ENCODE results near the gene NINJ2.

The NINJ2 gene

DNA sequence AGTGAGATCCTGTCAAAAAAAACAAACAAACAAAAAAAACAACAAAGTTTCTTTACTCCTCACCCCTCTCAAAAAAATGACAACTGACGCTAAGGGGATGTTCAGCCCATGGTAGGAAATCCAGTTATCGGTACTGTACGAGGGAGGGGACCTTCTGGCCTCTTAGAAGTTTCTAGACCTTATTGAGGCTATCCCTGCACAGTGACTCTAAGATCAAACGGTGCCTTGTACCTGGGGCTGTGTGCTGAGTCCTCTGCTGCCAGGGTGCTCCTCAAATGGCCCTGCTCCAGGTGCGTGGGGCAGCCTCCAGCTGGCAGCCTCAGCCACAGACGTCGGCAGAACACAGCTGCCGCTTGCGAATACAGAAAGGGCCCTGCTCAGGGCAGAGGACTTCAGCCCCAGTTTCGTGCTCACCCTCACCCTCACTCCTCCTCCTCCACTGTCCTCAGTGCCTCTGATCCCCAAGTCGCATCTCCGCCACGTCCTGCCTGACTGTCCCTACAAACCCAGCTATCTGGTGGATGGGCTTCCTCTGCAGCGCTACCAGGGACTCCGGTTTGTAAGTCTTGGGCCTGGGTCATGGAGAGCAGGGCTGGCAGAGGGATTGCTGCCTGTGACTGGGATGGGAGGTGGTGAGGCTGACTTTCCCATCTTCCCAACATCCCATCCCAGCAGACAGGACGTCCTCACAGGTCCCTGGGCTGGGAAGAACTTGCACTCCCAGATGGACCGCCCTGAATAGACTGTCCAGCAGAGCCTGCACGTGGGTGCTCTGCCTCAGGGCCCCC lies 112.6 kb downstream of the NINJ2 start:
- DNase-seq (ENCODE audit: low read depth, low spot score), result no peak

- DNase-seq (ENCODE audit: low read depth, low spot score), result no peak
These were observed 113.7 kb downstream of the NINJ2 start for GRCh38 chr12:549476-550082.

DNA sequence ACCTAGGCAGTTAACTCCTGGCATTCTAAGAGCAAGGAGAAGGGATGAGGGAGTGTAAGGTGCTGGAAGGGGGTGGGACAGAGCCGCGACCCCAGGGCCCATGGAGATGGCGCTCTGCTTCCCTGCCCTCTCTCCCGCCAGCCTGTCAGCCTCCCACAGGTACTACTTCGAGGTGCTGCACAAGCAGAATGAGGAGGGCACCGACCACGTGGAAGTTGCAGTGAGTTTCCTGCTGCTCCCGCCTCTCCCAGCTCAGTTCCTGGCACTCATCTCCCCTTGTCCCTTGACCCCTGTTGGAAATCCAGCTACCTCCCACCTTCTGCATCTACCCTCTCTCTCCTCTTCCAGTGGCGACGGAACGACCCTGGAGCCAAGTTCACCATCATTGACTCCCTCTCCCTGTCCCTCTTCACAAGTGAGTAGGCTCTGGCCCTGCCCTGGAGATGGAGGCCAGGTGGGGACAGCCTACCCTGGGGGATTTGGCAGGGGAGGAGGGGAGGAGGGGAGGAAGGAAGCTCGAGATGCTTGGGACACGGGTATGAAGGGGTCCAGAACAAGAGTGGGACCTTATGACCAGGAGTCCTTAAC lies 115.3 kb downstream of the NINJ2 start:
- DNase-seq (ENCODE audit: low read depth, low spot score), result no peak

- DNase-seq (ENCODE audit: low read depth, low spot score), result peak; percentile 52
These were observed 116.1 kb downstream of the NINJ2 start for GRCh38 chr12:546920-547845.

DNA sequence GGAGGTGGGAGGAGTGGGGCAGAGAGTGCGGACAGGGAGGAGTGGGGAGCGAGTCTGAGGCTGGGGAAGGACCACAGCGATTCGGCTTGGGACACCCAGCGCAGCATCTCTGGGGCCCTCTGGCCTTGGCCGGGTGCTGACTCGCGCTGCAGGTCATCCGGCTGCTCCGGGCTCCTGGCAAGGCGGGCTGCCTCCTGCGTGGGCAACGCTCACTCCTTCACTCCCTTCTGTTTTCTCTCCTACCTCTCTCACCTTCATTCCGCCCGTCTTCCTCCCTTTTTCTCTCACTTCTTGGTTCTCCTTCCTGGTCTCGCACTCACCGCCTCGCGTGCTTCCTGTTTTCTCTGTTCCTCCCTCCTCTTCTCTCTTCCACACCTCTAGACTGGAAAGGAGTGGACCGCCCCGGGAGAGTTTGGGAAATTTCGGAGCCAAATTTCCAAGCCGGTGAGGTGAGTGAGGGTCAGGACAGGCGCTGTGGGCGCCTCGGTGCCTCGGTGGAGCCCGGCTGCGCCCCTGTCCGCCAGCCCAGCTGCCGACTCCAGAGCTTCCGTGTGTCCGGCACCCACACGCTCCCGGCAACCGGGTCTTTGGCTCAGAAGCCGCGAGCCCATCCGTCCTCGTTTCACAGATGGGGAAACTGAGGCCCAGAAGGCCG lies 116.9 kb downstream of the NINJ2 start:
- DNase-seq (ENCODE audit: low read depth, low spot score), result no peak

DNA sequence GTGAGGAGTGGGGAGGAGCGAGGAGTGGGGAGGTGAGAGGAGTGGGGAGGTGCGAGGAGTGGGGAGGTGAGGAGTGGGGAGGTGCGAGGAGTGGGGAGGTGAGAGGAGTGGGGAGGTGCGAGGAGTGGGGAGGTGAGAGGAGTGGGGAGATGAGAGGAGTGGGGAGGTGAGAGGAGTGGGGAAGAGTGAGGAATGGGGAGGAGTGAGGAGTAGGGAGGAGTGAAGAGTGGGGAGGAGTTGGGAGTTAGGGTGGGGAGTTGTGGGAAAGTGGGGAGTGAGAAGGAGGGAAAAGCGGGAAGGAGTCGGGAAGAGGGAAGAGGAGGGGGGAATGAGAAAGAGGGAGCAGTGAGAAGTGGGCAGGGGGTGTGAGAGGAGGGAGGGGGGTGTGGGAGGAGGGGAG lies 117.4 kb downstream of the NINJ2 start:
- DNase-seq (ENCODE audit: low read depth, low spot score), result no peak

GRCh38 chr12:544941-545635 lies 118.2 kb downstream of the NINJ2 start:
- DNase-seq (ENCODE audit: low read depth, low spot score), result no peak

GRCh38 chr12:544142-544541 lies 119.1 kb downstream of the NINJ2 start:
- no peak for DNase-seq (ENCODE audit: low read depth, low spot score)

GRCh38 chr12:543114-543451 lies 120.2 kb downstream of the NINJ2 start:
- no peak for DNase-seq (ENCODE audit: low read depth, low spot score)

DNA sequence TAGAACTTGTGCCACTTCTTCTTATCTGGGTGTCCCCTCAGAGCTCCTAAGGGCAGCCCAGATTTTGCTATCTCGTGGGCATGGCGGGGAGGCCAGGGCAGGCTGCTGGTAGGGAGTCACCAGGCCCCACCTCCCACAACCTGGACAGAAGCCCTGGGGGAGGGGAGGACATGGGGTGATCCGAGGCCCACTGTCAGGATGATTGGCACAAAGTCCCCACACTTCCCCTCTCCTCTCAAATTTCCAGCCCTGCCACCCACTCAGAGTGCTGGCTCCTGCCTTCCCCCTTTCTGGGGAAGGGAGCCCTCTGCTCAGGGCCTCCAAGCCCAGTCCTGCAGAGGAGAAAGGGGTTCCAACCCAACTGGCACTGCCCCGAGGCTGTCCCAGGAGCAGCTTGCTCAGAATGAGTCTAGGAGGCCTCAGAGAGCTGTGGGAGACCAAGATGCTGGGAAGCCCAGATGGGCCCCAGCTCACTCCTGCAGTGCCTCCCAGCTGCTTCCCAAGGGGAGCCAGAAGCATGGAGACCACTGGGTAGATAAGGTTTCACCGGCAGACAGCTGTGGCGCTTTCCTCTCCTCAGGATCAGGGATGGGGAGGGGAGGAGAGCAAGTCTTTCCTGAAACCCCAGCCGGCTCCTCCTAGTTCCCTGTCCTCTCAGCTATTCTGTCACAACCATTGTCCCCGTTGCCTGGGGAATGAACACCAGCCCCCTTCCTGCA lies 120.7 kb downstream of the NINJ2 start:
- no peak for DNase-seq (ENCODE audit: low read depth, low spot score)

- DNase-seq (ENCODE audit: low read depth, low spot score), result no peak
These were observed 121.4 kb downstream of the NINJ2 start for GRCh38 chr12:541676-542324.

DNA sequence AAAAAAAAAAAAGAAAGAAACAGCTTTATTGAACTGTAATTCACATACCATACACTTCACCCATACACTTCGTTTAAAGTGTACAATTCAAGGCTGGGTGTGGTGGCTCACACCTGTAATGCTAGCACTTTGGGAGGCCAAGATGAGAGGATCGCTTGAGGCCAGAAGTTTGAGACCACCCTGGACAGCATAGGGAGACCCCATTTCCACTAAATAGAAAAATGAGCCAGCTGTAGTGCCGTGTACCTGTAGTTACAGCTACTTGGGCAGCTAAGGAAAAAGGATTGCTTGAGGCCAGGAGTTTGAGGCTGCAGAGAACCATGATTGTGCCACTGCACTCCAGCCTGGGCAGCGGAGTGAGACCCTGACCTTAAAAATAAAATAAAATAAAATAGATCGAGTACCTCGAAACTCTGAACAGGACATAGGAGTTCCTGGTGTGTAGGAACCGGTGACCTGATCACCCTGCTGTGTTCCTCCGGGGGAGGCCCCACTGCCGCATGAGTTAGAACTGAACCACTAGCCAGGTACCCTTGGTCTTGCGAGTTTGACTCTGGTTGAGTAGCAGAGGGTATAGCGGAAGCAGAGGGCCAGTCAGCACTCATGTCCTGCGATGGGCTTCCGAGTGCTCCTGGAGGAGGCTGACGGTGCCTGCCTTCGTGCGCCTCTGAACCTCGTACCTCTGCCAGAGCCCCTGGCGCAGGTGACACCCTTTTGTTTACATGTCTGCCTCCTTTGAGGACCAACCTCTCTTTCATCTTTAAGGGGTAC lies 123.5 kb downstream of the NINJ2 start:
- DNase-seq (ENCODE audit: low read depth, low spot score), result no peak

- DNase-seq (ENCODE audit: low read depth, low spot score), result no peak
These were observed 124.3 kb downstream of the NINJ2 start for GRCh38 chr12:538731-539539.

- no peak for DNase-seq (ENCODE audit: low read depth, low spot score)
These were observed 125.5 kb downstream of the NINJ2 start for GRCh38 chr12:537772-538171.

DNA sequence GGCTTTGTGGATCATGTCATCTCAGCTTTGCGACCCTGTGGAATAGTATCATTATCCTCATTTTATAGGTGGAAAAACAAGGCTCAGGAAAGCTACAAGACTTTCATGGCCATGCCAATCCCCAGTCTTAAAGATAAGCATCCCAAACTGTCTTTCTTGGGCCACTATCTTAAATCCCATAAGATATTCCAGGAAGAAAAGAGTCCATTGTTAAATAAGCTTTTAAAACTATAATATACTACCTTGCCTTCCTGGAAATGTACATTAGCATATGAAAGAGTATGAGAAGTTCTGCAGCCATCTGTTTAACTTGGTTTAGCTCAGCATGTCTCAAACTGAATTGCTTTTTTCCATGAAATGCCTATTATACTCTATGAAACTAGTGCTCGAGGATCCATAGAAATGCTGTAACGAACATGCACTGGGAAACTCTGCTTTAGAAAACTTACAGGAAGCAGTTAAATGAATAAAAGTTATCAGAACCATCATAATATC lies 126.4 kb downstream of the NINJ2 start:
- DNase-seq (ENCODE audit: low read depth, low spot score), result no peak

DNA sequence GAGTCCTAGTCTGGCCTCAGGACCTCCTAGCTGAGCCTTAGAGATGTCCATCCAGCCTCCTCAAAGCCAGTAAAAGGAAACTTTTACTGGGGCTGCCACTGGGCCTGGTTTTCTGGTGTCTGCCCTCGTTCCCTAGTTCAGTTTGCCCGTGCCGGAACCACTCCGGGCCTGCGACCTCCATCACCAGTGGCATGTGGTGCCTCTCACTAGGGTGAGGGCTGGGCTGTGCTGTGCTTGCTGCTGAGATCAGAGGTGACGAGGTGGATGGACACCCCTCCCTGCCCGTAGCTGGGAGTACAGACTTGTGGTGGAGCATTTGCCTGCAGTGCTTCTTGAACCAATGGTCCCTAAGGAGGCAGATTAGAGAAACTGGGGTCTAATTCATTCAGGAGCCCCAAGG lies 127.8 kb downstream of the NINJ2 start:
- no peak for DNase-seq (ENCODE audit: low read depth, low spot score)

DNA sequence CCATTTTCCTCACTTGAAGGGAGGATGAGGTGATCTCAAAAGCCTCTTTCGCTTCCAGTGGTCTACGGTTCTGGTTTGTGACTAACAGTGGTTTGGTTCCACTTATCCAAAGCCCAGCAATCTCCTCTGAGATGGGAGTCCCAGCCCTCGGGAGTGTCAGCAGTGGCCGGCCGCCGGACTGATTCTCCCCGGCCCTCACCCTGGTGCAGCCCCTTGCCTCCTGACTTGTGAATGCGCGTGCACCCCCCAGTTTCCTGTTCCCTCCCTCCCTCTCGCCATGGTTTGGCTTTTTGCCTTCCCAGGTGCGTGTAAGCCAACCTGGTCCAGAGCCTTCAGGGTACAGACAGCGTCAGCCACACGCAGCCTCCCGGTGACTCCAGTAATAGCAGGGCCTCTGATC lies 129.0 kb downstream of the NINJ2 start:
- no peak for DNase-seq (ENCODE audit: low read depth, low spot score)

GRCh38 chr12:533718-534117 lies 129.5 kb downstream of the NINJ2 start:
- DNase-seq (ENCODE audit: low read depth, low spot score), result no peak
